ENCODE measurements around the gene ANO4. TPM values are rescaled to one million over a fixed set of nuclear protein-coding genes. Genes with fewer than 3 reads are reported as not detected.

Gene ANO4
- total RNA-seq, 1 donor from 2014 or later: 0.13 TPM

GRCh38 chr12:100993916-100994450, 199.4 kb downstream of the ANO4 start:
- no peak for DNase-seq (ENCODE audit: low read depth)
- H3K27me3 ChIP-seq (ENCODE audit: control insufficient read depth, insufficient read depth, low read length): no peaks in the 10 kb centered on the region
- no peak overlapping the region for H3K4me3 ChIP-seq (ENCODE audit: low read depth, low read length)
- no peaks in the 10 kb centered on the region for H3K36me3 ChIP-seq (ENCODE audit: control insufficient read depth, insufficient read depth, low read length)
- TF ChIP-seq CTCF (IDR thresholded peaks at IDR 0.05; ENCODE audit: insufficient read depth, low read length, poor library complexity, severe bottlenecking): no peak

- Histone ChIP-seq H3K4me3 (ENCODE audit: low read depth, low read length) (no peak overlapping the region), H3K36me3 (ENCODE audit: control insufficient read depth, insufficient read depth, low read length) (no peaks in the 10 kb centered on the region), H3K27me3 (ENCODE audit: control insufficient read depth, insufficient read depth, low read length) (no peaks in the 10 kb centered on the region)
- TF ChIP-seq CTCF (IDR thresholded peaks at IDR 0.05; ENCODE audit: insufficient read depth, low read length, poor library complexity, severe bottlenecking): no peak
- no peak for DNase-seq (ENCODE audit: low read depth)
These were observed 200.6 kb downstream of the ANO4 start for GRCh38 chr12:100995201-100995600.

GRCh38 chr12:100995771-100996170, 201.2 kb downstream of the ANO4 start:
- no peak for DNase-seq (ENCODE audit: low read depth)
- Histone ChIP-seq H3K4me3 (ENCODE audit: low read depth, low read length) (no peak overlapping the region), H3K36me3 (ENCODE audit: control insufficient read depth, insufficient read depth, low read length) (no peaks in the 10 kb centered on the region), H3K27me3 (ENCODE audit: control insufficient read depth, insufficient read depth, low read length) (no peaks in the 10 kb centered on the region)
- no peak for TF ChIP-seq CTCF (IDR thresholded peaks at IDR 0.05; ENCODE audit: insufficient read depth, low read length, poor library complexity, severe bottlenecking)

- Histone ChIP-seq H3K36me3 (ENCODE audit: control insufficient read depth, insufficient read depth, low read length) (no peaks in the 10 kb centered on the region), H3K27me3 (ENCODE audit: control insufficient read depth, insufficient read depth, low read length) (no peaks in the 10 kb centered on the region), H3K4me3 (ENCODE audit: low read depth, low read length) (no peak overlapping the region)
- TF ChIP-seq CTCF (IDR thresholded peaks at IDR 0.05; ENCODE audit: insufficient read depth, low read length, poor library complexity, severe bottlenecking): no peak
- no peak for DNase-seq (ENCODE audit: low read depth)
These were observed 207.1 kb downstream of the ANO4 start for GRCh38 chr12:101001669-101002068.

GRCh38 chr12:101002696-101003419, 208.3 kb downstream of the ANO4 start:
- DNase-seq (ENCODE audit: low read depth): no peak
- H3K36me3 ChIP-seq (ENCODE audit: control insufficient read depth, insufficient read depth, low read length): no peaks in the 10 kb centered on the region
- TF ChIP-seq CTCF (IDR thresholded peaks at IDR 0.05; ENCODE audit: insufficient read depth, low read length, poor library complexity, severe bottlenecking): no peak
- H3K4me3 ChIP-seq (ENCODE audit: low read depth, low read length): no peak overlapping the region
- H3K27me3 ChIP-seq (ENCODE audit: control insufficient read depth, insufficient read depth, low read length): no peaks in the 10 kb centered on the region

GRCh38 chr12:101004898-101005297, 210.3 kb downstream of the ANO4 start:
- Histone ChIP-seq H3K27me3 (ENCODE audit: control insufficient read depth, insufficient read depth, low read length) (no peaks in the 10 kb centered on the region), H3K36me3 (ENCODE audit: control insufficient read depth, insufficient read depth, low read length) (no peaks in the 10 kb centered on the region), H3K4me3 (ENCODE audit: low read depth, low read length) (no peak overlapping the region)
- no peak for DNase-seq (ENCODE audit: low read depth)
- TF ChIP-seq CTCF (IDR thresholded peaks at IDR 0.05; ENCODE audit: insufficient read depth, low read length, poor library complexity, severe bottlenecking): no peak
